Measurements from ENCODE around the gene CCDC50. TPM values are rescaled to one million over a fixed set of nuclear protein-coding genes. Genes with fewer than 3 reads are reported as not detected.

CCDC50 gene
- total RNA-seq, 2 experiments from 2014 or later, result 22.0 to 23.1 TPM

GRCh38 chr3:191343913-191344312 is 14.7 kb downstream of the CCDC50 start:
- ChIA-PET CTCF (no interaction called here), POLR2A (no interaction called here)
- Mint-ChIP-seq H3K9me3 (no peaks in the 10 kb centered on the region), H3K4me3 (no peak overlapping the region), H3K27me3 (no peaks in the 10 kb centered on the region), H3K36me3 (ENCODE audit: low read depth) (no peaks in the 10 kb centered on the region), H3K4me1 (peaks cover 3% of the 10 kb centered on the region), H3K27ac (no peak overlapping the region)
- DNase-seq, result no peak

GRCh38 chr3:191345334-191345733 is 16.1 kb downstream of the CCDC50 start:
- no peak for DNase-seq
- Mint-ChIP-seq H3K4me3 (no peak overlapping the region), H3K4me1 (peaks cover 3% of the 10 kb centered on the region), H3K9me3 (no peaks in the 10 kb centered on the region), H3K36me3 (ENCODE audit: low read depth) (no peaks in the 10 kb centered on the region), H3K27ac (no peak overlapping the region), H3K27me3 (no peaks in the 10 kb centered on the region)
- ChIA-PET CTCF (no interaction called here), POLR2A (no interaction called here)

- Mint-ChIP-seq H3K4me1 (peaks cover 3% of the 10 kb centered on the region), H3K4me3 (no peak overlapping the region), H3K27me3 (no peaks in the 10 kb centered on the region), H3K36me3 (ENCODE audit: low read depth) (no peaks in the 10 kb centered on the region), H3K27ac (no peak overlapping the region), H3K9me3 (no peaks in the 10 kb centered on the region)
- CTCF ChIA-PET, result no interaction called here
- DNase-seq, result no peak
- POLR2A ChIA-PET, result no interaction called here
Measured at GRCh38 chr3:191347228-191347627, 18.0 kb downstream of the CCDC50 start.

GRCh38 chr3:191348098-191348497 is 18.9 kb downstream of the CCDC50 start:
- Mint-ChIP-seq H3K27me3 (no peaks in the 10 kb centered on the region), H3K4me3 (no peak overlapping the region), H3K4me1 (peaks cover 3% of the 10 kb centered on the region), H3K27ac (no peak overlapping the region), H3K9me3 (no peaks in the 10 kb centered on the region), H3K36me3 (ENCODE audit: low read depth) (no peaks in the 10 kb centered on the region)
- no peak for DNase-seq
- POLR2A ChIA-PET, result no interaction called here
- CTCF ChIA-PET, result no interaction called here

GRCh38 chr3:191350396-191351090 is 21.3 kb downstream of the CCDC50 start:
- Mint-ChIP-seq H3K27me3 (no peaks in the 10 kb centered on the region), H3K27ac (no peak overlapping the region), H3K36me3 (ENCODE audit: low read depth) (no peaks in the 10 kb centered on the region), H3K9me3 (no peaks in the 10 kb centered on the region), H3K4me1 (no peaks in the 10 kb centered on the region), H3K4me3 (no peak overlapping the region)
- ChIA-PET CTCF (no interaction called here), POLR2A (no interaction called here)
- DNase-seq, result no peak

- ChIA-PET POLR2A (no interaction called here), CTCF (no interaction called here)
- Mint-ChIP-seq H3K4me3 (no peak overlapping the region), H3K9me3 (no peaks in the 10 kb centered on the region), H3K27me3 (no peaks in the 10 kb centered on the region), H3K4me1 (peaks cover 1% of the 10 kb centered on the region), H3K27ac (no peak overlapping the region), H3K36me3 (ENCODE audit: low read depth) (no peaks in the 10 kb centered on the region)
- no peak for DNase-seq
Measured at GRCh38 chr3:191352014-191352413, 22.8 kb downstream of the CCDC50 start.

- Mint-ChIP-seq H3K9me3 (no peaks in the 10 kb centered on the region), H3K27ac (no peak overlapping the region), H3K4me1 (peaks cover 6% of the 10 kb centered on the region), H3K36me3 (ENCODE audit: low read depth) (no peaks in the 10 kb centered on the region), H3K4me3 (no peak overlapping the region), H3K27me3 (no peaks in the 10 kb centered on the region)
- ChIA-PET CTCF (interaction anchor here (0.7 kb wide), 1 partner anchor 17 kb away, joined by 3 read pairs; no protein-coding TSS in a partner anchor), POLR2A (no interaction called here)
- no peak for DNase-seq
Measured at GRCh38 chr3:191353022-191353777, 24.0 kb downstream of the CCDC50 start.

- H3K4me3 Mint-ChIP-seq, result no peak overlapping the region
- H3K27me3 Mint-ChIP-seq, result no peaks in the 10 kb centered on the region
- no peak overlapping the region for H3K27ac Mint-ChIP-seq
- POLR2A ChIA-PET, result no interaction called here
- H3K36me3 Mint-ChIP-seq (ENCODE audit: low read depth), result peaks cover 8% of the 10 kb centered on the region
- peaks cover 20% of the 10 kb centered on the region for H3K4me1 Mint-ChIP-seq
- DNase-seq, result no peak
- no peaks in the 10 kb centered on the region for H3K9me3 Mint-ChIP-seq
- CTCF ChIA-PET, result no interaction called here
Measured at GRCh38 chr3:191355406-191355805, 26.2 kb downstream of the CCDC50 start.

- CTCF ChIA-PET, result no interaction called here
- no peak overlapping the region for H3K4me3 Mint-ChIP-seq
- peaks cover 13% of the 10 kb centered on the region for H3K36me3 Mint-ChIP-seq (ENCODE audit: low read depth)
- H3K27ac Mint-ChIP-seq, result no peak overlapping the region
- H3K9me3 Mint-ChIP-seq, result no peaks in the 10 kb centered on the region
- no peak for DNase-seq
- no peaks in the 10 kb centered on the region for H3K27me3 Mint-ChIP-seq
- peaks cover 20% of the 10 kb centered on the region for H3K4me1 Mint-ChIP-seq
- POLR2A ChIA-PET, result no interaction called here
Measured at GRCh38 chr3:191356631-191357439, 27.6 kb downstream of the CCDC50 start.

GRCh38 chr3:191357909-191358308 is 28.7 kb downstream of the CCDC50 start:
- no peak overlapping the region for H3K4me3 Mint-ChIP-seq
- no peak for DNase-seq
- no peak overlapping the region for H3K27ac Mint-ChIP-seq
- POLR2A ChIA-PET, result no interaction called here
- peaks cover 20% of the 10 kb centered on the region for H3K4me1 Mint-ChIP-seq
- CTCF ChIA-PET, result no interaction called here
- H3K27me3 Mint-ChIP-seq, result no peaks in the 10 kb centered on the region
- H3K9me3 Mint-ChIP-seq, result no peaks in the 10 kb centered on the region
- peaks cover 13% of the 10 kb centered on the region for H3K36me3 Mint-ChIP-seq (ENCODE audit: low read depth)

- H3K36me3 Mint-ChIP-seq (ENCODE audit: low read depth), result peaks cover 14% of the 10 kb centered on the region
Measured at GRCh38 chr3:191358929-191359328, 29.7 kb downstream of the CCDC50 start.

GRCh38 chr3:191360620-191361019 is 31.4 kb downstream of the CCDC50 start:
- no peak overlapping the region for H3K27ac Mint-ChIP-seq
- H3K36me3 Mint-ChIP-seq (ENCODE audit: low read depth), result peaks cover 16% of the 10 kb centered on the region
- ChIA-PET POLR2A (no interaction called here), CTCF (interaction anchor here (1.0 kb wide), 1 partner anchor 46 kb away, joined by 3 read pairs; no protein-coding TSS in a partner anchor)
- no peak for DNase-seq
- H3K4me1 Mint-ChIP-seq, result peaks cover 20% of the 10 kb centered on the region
- no peak overlapping the region for H3K4me3 Mint-ChIP-seq
- no peaks in the 10 kb centered on the region for H3K9me3 Mint-ChIP-seq
- no peaks in the 10 kb centered on the region for H3K27me3 Mint-ChIP-seq

More at GRCh38 chr3:191358929-191359328, 29.7 kb downstream of the CCDC50 start:
- Mint-ChIP-seq H3K27ac (no peak overlapping the region), H3K4me1 (peaks cover 20% of the 10 kb centered on the region), H3K9me3 (no peaks in the 10 kb centered on the region), H3K27me3 (no peaks in the 10 kb centered on the region), H3K4me3 (no peak overlapping the region)
- POLR2A ChIA-PET, result no interaction called here
- DNase-seq, result no peak
- CTCF ChIA-PET, result no interaction called here

GRCh38 chr3:191361456-191361855 is 32.3 kb downstream of the CCDC50 start:
- CTCF ChIA-PET, result no interaction called here
- Mint-ChIP-seq H3K36me3 (ENCODE audit: low read depth) (peaks cover 16% of the 10 kb centered on the region), H3K27ac (no peak overlapping the region), H3K4me3 (no peak overlapping the region), H3K27me3 (no peaks in the 10 kb centered on the region), H3K4me1 (peaks cover 20% of the 10 kb centered on the region), H3K9me3 (no peaks in the 10 kb centered on the region)
- POLR2A ChIA-PET, result no interaction called here
- no peak for DNase-seq
